ENCODE results near the gene PCDH9.

Gene PCDH9

DNA sequence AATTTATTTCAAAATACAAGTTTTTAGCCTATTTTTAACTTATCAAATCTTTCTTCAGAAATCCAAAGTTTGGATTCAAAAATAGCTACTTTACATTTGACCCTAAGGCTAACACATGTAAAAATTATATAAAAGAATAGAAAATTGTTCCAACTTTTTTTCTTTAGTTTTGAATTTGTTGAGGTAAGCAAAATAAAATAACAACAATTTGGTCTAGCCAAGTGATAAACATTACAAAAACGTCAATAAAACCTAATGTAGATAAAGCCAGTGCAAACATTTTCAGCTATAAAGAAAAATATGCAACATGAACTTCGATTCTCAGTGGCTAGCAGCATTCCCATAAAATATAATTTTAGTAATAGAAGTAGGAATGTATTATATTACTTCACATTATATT, 400.3 kb downstream of the PCDH9 start:
- no peaks in the 10 kb centered on the region for H3K79me1 ChIP-seq (replicated peaks; ENCODE audit: low read length, poor library complexity, severe bottlenecking)
- H3K27me3 ChIP-seq (ENCODE audit: control insufficient read depth in 1 of 2, insufficient read depth in 1 of 2, low read length in 2 of 2): no peaks in the 10 kb centered on the region
- no peak overlapping the region for H2BK15ac ChIP-seq (ENCODE audit: low read depth, poor library complexity, severe bottlenecking)
- H2BK12ac ChIP-seq (ENCODE audit: low read length in 2 of 2): no peak overlapping the region
- H3K9ac ChIP-seq (ENCODE audit: low read length): no peak overlapping the region
- H4K91ac ChIP-seq (ENCODE audit: low read length): no peak overlapping the region
- no peak overlapping the region for H3K4me3 ChIP-seq (ENCODE audit: insufficient read depth in 1 of 2, low read depth in 1 of 2, low read length in 2 of 2)
- no peak overlapping the region for H3K4ac ChIP-seq (ENCODE audit: low read depth in 1 of 2, low read length in 2 of 2)
- DNase-seq: no peak
- H3K36me3 ChIP-seq (ENCODE audit: control insufficient read depth in 1 of 2, insufficient read depth in 2 of 2, low read depth in 1 of 2, low read length in 2 of 2): no peaks in the 10 kb centered on the region
- H3K9me3 ChIP-seq (ENCODE audit: control insufficient read depth, low read length): no peaks in the 10 kb centered on the region
- no peak overlapping the region for H2AFZ ChIP-seq (ENCODE audit: low read depth, low read length)
- H3K4me2 ChIP-seq (ENCODE audit: low read length, poor library complexity, severe bottlenecking): no peak overlapping the region
- no peak overlapping the region for H4K8ac ChIP-seq (ENCODE audit: low read length)
- H3K27ac ChIP-seq (ENCODE audit: low read length, poor library complexity, severe bottlenecking): no peak overlapping the region
- no peak overlapping the region for H2AK5ac ChIP-seq (ENCODE audit: low read length, severe bottlenecking)
- no peak overlapping the region for H3K18ac ChIP-seq (ENCODE audit: low read depth in 1 of 2, low read length in 2 of 2)
- no peak overlapping the region for H3K23ac ChIP-seq (ENCODE audit: low read length in 2 of 2)
- no peaks in the 10 kb centered on the region for H3K4me1 ChIP-seq (ENCODE audit: control insufficient read depth, insufficient read depth, low read depth, low read length)
- WGBS: no CpG with 5 or more reads among the region's 2 CpGs
- H2BK120ac ChIP-seq (ENCODE audit: low read depth, low read length): no peak overlapping the region
- H3K14ac ChIP-seq (ENCODE audit: low read length in 2 of 2): no peak overlapping the region
- H2BK5ac ChIP-seq (ENCODE audit: low read depth, low read length, poor library complexity, severe bottlenecking): no peak overlapping the region

DNA sequence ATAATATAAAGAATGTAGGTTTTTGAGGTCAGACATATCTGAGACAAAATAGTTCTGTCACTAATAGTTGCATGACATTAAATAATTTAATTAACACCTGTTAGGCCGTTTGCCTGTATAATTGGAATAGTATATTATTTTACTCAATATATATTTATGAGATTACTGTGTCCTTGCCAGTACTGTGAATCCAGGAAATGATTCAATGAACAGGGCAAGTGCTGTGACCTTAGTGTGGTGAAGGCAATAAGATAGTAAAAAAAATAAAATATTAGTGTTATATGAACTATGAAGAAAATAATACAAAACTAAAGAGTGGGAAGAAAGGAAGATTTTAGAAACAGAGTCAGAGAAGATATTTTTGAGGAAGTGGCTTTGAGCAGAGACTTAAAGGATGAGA, 403.7 kb downstream of the PCDH9 start:
- DNase-seq: no peak
- Histone ChIP-seq H3K27ac (ENCODE audit: low read length, poor library complexity, severe bottlenecking) (no peak overlapping the region), H3K4ac (ENCODE audit: low read depth in 1 of 2, low read length in 2 of 2) (no peak overlapping the region), H2BK12ac (ENCODE audit: low read length in 2 of 2) (no peak overlapping the region), H3K4me3 (ENCODE audit: insufficient read depth in 1 of 2, low read depth in 1 of 2, low read length in 2 of 2) (no peak overlapping the region), H2BK5ac (ENCODE audit: low read depth, low read length, poor library complexity, severe bottlenecking) (no peak overlapping the region), H4K8ac (ENCODE audit: low read length) (no peak overlapping the region), H2AFZ (ENCODE audit: low read depth, low read length) (no peak overlapping the region), H4K91ac (ENCODE audit: low read length) (no peak overlapping the region), H3K27me3 (ENCODE audit: control insufficient read depth in 1 of 2, insufficient read depth in 1 of 2, low read length in 2 of 2) (no peaks in the 10 kb centered on the region), H2BK120ac (ENCODE audit: low read depth, low read length) (no peak overlapping the region), H3K4me2 (ENCODE audit: low read length, poor library complexity, severe bottlenecking) (no peak overlapping the region), H3K79me1 (replicated peaks; ENCODE audit: low read length, poor library complexity, severe bottlenecking) (no peaks in the 10 kb centered on the region), H2AK5ac (ENCODE audit: low read length, severe bottlenecking) (no peak overlapping the region), H3K18ac (ENCODE audit: low read depth in 1 of 2, low read length in 2 of 2) (no peak overlapping the region), H3K23ac (ENCODE audit: low read length in 2 of 2) (no peak overlapping the region), H3K9ac (ENCODE audit: low read length) (no peak overlapping the region), H3K4me1 (ENCODE audit: control insufficient read depth, insufficient read depth, low read depth, low read length) (no peaks in the 10 kb centered on the region), H3K14ac (ENCODE audit: low read length in 2 of 2) (no peak overlapping the region), H3K9me3 (ENCODE audit: control insufficient read depth, low read length) (no peaks in the 10 kb centered on the region), H2BK15ac (ENCODE audit: low read depth, poor library complexity, severe bottlenecking) (no peak overlapping the region), H3K36me3 (ENCODE audit: control insufficient read depth in 1 of 2, insufficient read depth in 2 of 2, low read depth in 1 of 2, low read length in 2 of 2) (no peaks in the 10 kb centered on the region)
- no CpG with 5 or more reads among the region's 1 CpG for WGBS

DNA sequence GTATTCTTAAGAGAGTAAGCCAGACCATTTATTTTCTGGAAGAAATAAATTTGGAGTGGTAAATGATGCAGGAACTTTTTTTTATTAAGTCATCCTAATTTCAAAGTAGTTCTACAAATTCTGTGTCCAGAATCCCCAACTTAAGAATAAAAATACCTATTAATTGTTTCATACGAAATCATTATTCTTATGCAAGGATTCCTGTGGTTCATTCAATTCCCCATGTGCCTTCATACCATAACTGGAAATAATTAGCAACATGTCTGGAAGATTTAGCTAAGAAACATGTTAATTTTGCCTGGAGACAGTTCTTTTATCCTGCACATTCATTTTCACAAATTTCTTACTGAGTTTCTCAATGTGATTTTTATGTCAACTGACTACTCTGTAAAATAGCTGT, 408.6 kb downstream of the PCDH9 start:
- Histone ChIP-seq H4K8ac (ENCODE audit: low read length) (no peak overlapping the region), H3K9me3 (ENCODE audit: control insufficient read depth, low read length) (no peaks in the 10 kb centered on the region), H3K4me2 (ENCODE audit: low read length, poor library complexity, severe bottlenecking) (no peak overlapping the region), H3K14ac (ENCODE audit: low read length in 2 of 2) (no peak overlapping the region), H3K36me3 (ENCODE audit: control insufficient read depth in 1 of 2, insufficient read depth in 2 of 2, low read depth in 1 of 2, low read length in 2 of 2) (no peaks in the 10 kb centered on the region), H2BK120ac (ENCODE audit: low read depth, low read length) (no peak overlapping the region), H4K91ac (ENCODE audit: low read length) (no peak overlapping the region), H2BK5ac (ENCODE audit: low read depth, low read length, poor library complexity, severe bottlenecking) (no peak overlapping the region), H3K23ac (ENCODE audit: low read length in 2 of 2) (no peak overlapping the region), H2BK15ac (ENCODE audit: low read depth, poor library complexity, severe bottlenecking) (no peak overlapping the region), H3K4ac (ENCODE audit: low read depth in 1 of 2, low read length in 2 of 2) (no peak overlapping the region), H2BK12ac (ENCODE audit: low read length in 2 of 2) (no peak overlapping the region), H3K27me3 (ENCODE audit: control insufficient read depth in 1 of 2, insufficient read depth in 1 of 2, low read length in 2 of 2) (no peaks in the 10 kb centered on the region), H2AFZ (ENCODE audit: low read depth, low read length) (no peak overlapping the region), H3K27ac (ENCODE audit: low read length, poor library complexity, severe bottlenecking) (no peak overlapping the region), H3K18ac (ENCODE audit: low read depth in 1 of 2, low read length in 2 of 2) (no peak overlapping the region), H3K79me1 (replicated peaks; ENCODE audit: low read length, poor library complexity, severe bottlenecking) (no peaks in the 10 kb centered on the region), H3K4me3 (ENCODE audit: insufficient read depth in 1 of 2, low read depth in 1 of 2, low read length in 2 of 2) (no peak overlapping the region), H2AK5ac (ENCODE audit: low read length, severe bottlenecking) (no peak overlapping the region), H3K4me1 (ENCODE audit: control insufficient read depth, insufficient read depth, low read depth, low read length) (no peaks in the 10 kb centered on the region), H3K9ac (ENCODE audit: low read length) (no peak overlapping the region)
- DNase-seq: no peak
- WGBS: no CpG with 5 or more reads among the region's 1 CpG

DNA sequence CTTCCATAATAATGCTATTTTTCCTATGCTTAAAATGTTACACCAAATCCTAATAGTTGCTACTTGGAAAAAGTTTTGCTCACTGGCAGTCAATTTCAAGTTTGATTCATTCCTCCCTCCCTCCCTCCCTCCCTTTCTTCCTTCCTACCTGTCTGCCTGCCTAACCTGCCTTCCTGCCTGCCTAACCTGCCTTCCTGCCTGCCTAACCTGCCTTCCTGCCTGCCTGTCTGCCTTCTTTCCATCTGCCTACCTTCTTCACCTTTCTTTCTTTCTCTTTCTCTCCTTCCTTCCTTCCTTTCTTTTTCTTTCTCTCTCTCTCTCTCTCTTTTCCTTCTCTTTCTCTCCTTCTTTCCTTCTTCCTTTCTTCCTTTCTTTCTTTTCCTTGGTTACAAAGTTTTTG, 418.7 kb downstream of the PCDH9 start:
- no peak overlapping the region for H3K18ac ChIP-seq (ENCODE audit: low read depth in 1 of 2, low read length in 2 of 2)
- no peak overlapping the region for H2BK15ac ChIP-seq (ENCODE audit: low read depth, poor library complexity, severe bottlenecking)
- H3K9me3 ChIP-seq (ENCODE audit: control insufficient read depth, low read length): no peaks in the 10 kb centered on the region
- no peak overlapping the region for H2AK5ac ChIP-seq (ENCODE audit: low read length, severe bottlenecking)
- no peak overlapping the region for H3K4ac ChIP-seq (ENCODE audit: low read depth in 1 of 2, low read length in 2 of 2)
- H4K91ac ChIP-seq (ENCODE audit: low read length): no peak overlapping the region
- no peak overlapping the region for H2BK5ac ChIP-seq (ENCODE audit: low read depth, low read length, poor library complexity, severe bottlenecking)
- H2AFZ ChIP-seq (ENCODE audit: low read depth, low read length): no peak overlapping the region
- no peaks in the 10 kb centered on the region for H3K27me3 ChIP-seq (ENCODE audit: control insufficient read depth in 1 of 2, insufficient read depth in 1 of 2, low read length in 2 of 2)
- H3K36me3 ChIP-seq (ENCODE audit: control insufficient read depth in 1 of 2, insufficient read depth in 2 of 2, low read depth in 1 of 2, low read length in 2 of 2): no peaks in the 10 kb centered on the region
- no peak overlapping the region for H2BK120ac ChIP-seq (ENCODE audit: low read depth, low read length)
- no peak overlapping the region for H3K14ac ChIP-seq (ENCODE audit: low read length in 2 of 2)
- H3K23ac ChIP-seq (ENCODE audit: low read length in 2 of 2): no peak overlapping the region
- no peak overlapping the region for H4K8ac ChIP-seq (ENCODE audit: low read length)
- H3K27ac ChIP-seq (ENCODE audit: low read length, poor library complexity, severe bottlenecking): no peak overlapping the region
- no peak for DNase-seq
- H3K79me1 ChIP-seq (replicated peaks; ENCODE audit: low read length, poor library complexity, severe bottlenecking): no peaks in the 10 kb centered on the region
- H3K4me3 ChIP-seq (ENCODE audit: insufficient read depth in 1 of 2, low read depth in 1 of 2, low read length in 2 of 2): no peak overlapping the region
- H3K4me1 ChIP-seq (ENCODE audit: control insufficient read depth, insufficient read depth, low read depth, low read length): no peaks in the 10 kb centered on the region
- H3K4me2 ChIP-seq (ENCODE audit: low read length, poor library complexity, severe bottlenecking): no peak overlapping the region
- no peak overlapping the region for H2BK12ac ChIP-seq (ENCODE audit: low read length in 2 of 2)
- no peak overlapping the region for H3K9ac ChIP-seq (ENCODE audit: low read length)
